Left lobe of liver (tissue), 2 donors: Measurements from ENCODE around the gene RASSF10. TPM values are rescaled to one million over a fixed set of nuclear protein-coding genes. Genes with fewer than 3 reads are reported as not detected.

Experiments used
- ATAC-seq: fragments of 200-7000 bp; cut with Tn5 transposase; one replicate; pipeline ENCODE4 v1.9.1; 2020; ENCODE audit warnings: mild to moderate bottlenecking, moderate library complexity
- DNase-seq: peaks from one replicate; pipeline ENCODE4 v3.0.0-alpha.2; 2020; ENCODE audit warnings: low spot score
- total RNA-seq: library from RNA; stranded (reverse); gene quantifications from one replicate; pipeline ENCODE4 v1.2.1, GENCODE V29; 2021
- donor health status: DM: no; HTN: no; CAD: no; lungs with moderate emphysema.
- donor health status: DM: no; HTN: yes; CAD: no.

RASSF10 gene
- total RNA-seq: not detected

DNA sequence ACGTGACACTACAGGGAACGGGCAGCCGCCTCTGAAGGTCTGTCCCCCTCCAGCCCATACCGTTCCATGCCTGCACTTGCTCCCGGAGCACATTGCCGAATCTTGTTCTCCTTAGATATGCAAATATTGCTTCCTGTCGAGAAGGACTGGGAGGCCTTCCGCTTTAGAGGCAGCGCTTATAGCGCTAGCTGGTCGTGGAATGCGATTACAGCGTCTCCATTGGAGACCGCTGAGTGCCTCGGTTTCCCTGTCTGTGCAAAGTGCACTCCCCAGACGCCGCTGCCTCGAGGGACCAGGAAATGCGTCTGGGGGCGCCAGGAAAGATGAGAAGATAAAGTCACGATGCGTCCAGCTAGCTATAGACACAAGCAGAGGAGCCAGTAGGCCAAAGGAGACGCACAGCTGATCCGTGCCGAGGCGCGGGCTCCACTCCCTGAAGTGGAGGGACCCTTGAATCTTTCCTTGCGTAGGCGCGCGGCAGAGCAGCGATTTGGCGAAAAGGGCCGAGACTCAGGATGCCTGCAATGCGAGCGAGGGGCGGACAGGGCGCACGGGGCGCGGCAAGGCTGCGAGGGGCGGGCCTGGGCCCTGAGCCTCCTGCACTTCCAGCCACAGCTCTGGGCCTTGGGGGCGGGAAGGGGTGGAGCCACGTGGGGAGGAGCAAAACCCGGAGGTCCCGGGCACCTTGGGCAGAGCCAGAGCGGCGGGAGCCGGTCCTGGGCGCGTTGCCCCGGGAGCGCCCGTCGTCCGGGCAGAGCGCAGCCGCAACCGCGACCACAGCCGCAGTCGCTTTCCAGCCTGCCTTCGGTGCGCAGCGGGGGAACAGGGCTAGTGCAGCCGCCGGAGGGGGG, at the start of gene RASSF10:
Gene RASSF10, plus strand, starts transcription at position 692 of the 851 bp plus-strand sequence. CDS start 261 bp downstream, outside the sequence.
- no peak for DNase-seq
- peak; percentile 16 for ATAC-seq

DNA sequence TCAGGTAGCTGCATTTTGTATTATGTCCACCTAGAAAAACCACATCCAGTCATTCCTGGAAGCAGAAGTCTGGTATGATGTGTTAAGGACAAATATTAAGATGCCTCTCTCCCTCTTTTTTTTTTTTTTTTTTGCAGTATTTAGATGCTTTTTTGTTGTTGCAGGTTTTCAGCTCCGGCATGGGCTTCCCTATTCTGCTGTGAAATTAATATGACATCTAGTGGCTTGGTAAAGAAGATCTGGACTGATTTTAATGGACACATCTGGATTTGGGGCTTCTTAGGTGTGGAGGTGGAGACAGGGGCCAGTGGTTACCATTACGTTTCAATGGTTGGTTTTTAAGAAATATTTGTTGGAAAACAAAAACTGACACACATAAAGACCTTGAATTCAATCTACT, 47.5 kb upstream of the RASSF10 start:
- ATAC-seq (no peak), DNase-seq (no peak)

DNA sequence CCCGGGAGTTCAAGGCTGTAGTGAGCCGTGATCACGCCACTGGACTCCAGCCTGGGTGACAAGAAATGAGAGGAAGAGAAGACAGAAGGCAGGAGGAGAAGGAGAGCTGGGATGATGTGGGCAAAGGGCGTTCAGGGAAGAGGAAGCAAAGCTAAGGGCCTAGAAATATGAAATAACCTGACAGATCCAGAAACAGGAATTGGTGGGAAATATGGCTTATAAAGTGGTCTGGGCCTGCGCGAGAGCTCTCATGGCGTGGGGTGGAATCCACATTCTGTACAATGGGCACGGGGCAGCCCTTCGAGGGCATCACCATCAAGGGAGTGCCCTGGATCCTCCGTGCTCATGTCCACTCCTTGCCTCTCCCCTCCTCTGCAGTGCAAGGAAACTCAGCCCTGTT, 46.8 kb upstream of the RASSF10 start:
- ATAC-seq: no peak
- DNase-seq: no peak

DNA sequence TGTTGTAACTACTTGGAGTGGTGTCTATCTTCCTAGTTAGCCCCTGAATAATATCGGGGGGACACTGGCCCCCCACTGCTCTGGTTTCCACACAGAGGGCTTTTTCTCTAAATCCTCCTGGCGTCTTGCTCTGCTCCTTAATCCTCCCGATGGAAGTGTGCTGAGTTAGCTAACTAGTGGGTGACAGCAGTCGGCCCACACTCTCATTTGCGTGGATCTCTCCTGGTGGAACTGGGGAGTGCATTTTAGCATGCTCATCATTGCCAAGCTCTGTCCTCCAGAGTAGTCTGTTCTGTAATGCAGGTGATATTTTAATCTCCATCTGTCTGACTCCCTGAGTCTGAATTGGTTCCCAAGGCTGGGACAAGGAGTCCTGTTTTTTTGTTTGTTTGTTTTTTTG, 46.1 kb upstream of the RASSF10 start:
- no peak for DNase-seq
- no peak for ATAC-seq

DNA sequence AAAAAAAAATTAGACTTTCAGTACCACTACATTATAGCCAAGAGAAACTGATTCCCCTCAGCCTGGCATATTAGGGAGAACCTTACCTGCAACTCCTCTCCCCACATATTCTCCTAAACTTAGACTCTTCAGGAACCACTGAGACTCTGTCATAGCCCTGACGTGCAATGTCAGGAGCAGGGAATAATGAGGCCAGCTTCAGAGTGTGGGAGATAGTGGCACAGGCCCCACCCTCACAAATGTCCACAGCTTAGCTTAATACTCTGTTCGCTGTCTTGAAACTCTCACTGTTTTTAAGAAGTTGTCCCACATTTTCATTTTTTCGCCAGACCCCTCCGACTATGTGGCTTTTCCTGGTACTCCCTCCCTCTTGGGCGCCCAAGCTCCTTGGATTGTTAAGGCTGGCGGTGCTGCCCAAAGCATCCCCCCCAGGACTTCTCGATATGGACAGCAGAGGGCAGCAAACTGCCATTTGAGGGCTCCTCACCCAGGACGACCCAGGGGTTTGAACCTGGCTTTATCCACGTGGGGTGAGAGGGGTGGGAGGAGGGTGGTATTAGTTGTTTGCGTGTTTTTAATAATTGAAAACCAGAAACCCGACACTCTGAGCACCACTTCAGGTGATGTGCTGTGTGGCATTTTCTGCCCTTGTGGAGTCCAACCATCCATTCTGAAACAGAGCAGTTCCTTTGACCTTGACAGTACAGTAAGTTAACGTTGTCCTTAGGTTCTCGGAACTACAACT, 45.2 kb upstream of the RASSF10 start:
- ATAC-seq: peak; percentile 97
- DNase-seq: peak; percentile 63

DNA sequence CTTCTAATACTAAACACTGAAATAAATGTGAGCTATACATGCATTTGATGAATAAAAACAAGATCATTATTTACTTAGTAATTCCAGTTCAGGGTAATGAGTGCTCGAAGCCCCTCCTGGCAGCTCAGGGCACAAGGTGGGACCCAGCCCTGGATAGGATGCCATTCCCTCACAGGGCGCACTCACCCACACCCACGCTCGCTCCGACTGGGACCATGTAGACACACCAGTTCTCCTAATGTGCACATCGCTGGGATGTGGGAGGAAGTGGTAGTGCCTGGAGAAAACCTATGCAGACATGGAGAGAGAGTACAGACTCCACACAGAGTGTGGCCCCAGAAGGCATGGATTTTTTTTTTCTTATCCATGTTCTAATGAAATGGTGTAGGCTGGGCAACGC, 44.5 kb upstream of the RASSF10 start:
- no peak for ATAC-seq

DNA sequence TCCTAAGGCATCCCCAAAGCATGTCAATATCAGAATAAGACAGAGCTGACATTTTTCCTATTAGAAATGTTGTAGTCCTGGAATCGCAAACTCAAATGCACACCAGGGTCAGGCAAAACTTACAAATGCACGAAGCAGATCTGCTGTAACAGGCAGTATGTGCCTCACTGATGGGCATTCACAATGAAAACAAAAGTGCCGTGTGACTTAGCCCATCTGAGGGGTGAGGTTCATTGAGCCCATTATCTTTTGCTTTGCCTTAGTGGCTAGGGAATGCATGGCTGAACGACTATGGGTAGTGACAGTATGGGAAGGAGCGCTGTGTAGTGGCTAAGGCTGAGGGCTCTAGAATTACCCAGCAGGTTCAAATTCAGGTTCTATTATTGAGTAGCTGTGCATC, 43.1 kb upstream of the RASSF10 start:
- DNase-seq (no peak), ATAC-seq (no peak)

More for the DNA sequence above, 44.5 kb upstream of the RASSF10 start:
- no peak for DNase-seq

DNA sequence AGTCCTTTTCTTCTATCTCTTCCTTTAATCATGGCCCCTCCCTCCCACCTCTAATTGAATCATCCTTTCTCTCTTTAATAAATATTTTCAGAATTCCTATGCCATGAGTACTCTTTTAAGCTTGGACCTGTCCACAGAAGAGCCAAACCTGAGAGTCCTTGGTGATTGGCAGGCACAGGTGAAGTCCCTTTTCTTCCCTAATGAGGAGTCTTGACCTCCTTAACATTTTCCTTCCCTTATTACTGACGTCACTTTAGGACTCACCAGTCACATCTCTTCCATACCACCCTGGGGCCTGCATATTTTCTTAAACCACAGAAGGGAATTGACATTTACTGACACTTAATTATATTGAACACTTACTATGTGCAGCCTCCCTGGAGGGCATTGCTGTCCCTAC, 41.0 kb upstream of the RASSF10 start:
- DNase-seq (no peak), ATAC-seq (no peak)

DNA sequence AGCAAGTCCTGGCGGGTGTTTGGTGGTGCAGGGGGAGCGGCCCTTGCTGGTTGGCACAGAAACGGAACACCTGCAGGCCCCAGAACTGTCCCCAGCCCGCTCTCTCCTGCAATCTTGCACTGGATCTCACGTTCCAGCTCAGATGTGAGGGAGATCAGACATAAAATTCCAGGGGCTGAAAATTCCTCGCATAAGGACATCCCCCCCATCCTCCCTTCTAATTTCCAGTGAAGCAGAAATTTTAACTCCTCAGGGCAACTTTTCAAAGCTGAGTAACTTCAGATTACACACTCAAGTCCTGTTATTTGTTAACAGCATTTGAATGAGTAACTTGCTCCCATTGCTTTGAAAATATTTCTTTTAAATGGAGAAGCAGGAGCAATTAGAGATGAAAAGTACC, 40.3 kb upstream of the RASSF10 start:
- ATAC-seq: no peak
- DNase-seq: no peak

DNA sequence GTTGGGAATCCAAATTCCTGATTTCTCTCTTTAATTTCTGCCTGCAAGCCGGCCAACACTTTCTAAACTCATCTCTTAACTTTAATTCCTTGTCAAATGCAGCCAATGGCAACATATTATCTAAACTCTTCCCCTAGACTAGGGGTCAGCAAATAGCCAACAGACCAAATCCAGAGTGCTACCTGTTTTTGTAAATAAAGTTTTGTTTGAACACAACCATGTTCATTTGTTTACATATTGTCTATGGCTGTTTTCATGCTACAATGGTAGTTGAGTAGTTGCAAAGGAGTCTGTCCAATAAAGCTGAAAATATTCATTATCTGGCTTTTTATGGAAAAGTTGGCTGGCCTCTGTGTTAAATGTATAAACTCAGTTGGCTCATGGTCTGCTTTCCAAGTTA, 37.2 kb upstream of the RASSF10 start:
- DNase-seq (no peak), ATAC-seq (no peak)

DNA sequence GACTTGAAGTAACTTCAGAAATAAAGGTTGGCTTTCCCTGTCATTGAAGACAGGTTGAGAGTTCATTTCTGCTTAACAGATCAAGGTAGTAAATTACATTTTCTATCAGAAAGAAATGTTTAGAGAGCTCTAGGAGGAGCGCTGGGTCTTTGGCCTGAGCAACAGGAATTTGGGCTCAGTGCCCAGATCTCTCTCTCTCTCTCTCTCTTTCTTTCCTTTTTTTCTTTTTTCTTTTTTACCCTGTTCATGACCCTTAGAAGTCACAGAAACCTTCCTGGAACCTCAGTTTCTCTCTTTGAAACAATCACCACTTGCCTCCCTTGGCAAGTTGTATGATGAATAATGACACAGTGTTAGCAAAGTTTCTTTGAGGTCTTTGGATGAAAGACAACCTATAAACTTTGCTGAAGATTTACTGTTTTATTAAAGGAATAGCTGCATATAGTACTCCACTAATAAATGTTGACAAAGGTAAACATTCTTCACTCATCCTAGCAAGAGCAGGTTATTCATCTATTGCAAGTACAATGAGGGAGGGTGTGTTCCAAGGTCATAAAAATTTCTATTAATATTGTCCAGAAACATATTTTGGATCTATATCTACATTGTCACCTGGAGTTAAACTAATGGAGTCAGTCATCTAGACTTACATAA, 35.5 kb upstream of the RASSF10 start:
- ATAC-seq (no peak), DNase-seq (no peak)

DNA sequence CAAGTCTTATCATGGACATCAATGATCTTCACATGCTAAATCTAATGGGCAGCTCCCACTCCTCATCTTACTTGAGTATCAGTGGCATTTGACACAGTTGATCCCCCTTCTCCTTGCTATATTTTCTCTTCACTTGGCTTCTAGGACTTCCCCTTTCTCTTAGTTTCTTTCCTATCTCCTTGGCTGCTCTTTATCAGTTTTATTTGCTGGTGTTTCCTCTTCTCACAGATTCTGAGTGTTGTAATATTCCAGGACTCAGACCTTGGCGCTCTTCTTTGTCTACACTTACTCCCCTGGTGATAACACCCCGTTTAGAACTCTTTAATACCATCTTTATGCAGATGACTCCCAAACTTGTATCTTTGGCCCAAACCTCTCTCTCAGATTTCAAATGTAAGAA, 33.9 kb upstream of the RASSF10 start:
- no peak for ATAC-seq
- no peak for DNase-seq

DNA sequence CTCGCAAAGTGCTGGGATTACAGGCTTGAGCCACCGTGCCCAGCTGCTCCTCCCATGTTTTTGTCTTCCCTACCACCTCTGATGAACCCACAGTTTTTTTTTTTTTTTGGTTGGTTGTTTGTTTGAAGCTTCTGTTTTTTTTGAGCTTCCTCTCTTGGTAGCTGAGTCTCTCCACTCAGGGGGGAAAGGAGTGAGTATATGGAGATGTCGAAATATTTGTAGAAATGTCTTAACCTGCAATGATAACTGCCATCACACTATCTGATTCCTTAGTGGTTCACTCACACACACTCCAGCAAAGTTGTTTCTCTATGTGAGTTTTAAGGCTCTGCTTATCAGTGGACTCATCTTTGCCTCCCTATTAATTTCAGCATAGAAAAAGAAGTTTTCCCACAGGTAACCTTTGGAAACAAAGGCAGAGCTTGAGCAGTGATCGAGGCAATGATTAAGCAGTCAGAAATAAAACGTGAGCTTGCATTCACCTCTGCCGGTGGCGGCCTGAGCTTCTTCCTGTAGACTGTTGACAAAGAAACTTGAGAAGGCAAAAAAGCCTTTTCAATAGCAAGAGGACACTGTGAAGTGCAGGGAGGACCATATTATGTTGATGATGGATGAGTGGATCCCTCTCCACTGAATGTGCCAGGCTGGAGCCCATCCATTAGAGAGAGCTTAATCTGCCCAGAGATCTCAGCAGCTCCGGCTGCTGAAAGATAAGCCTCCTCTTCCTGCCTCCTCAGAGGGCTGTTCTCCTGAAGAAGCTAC, 29.0 kb upstream of the RASSF10 start:
- ATAC-seq (no peak), DNase-seq (no peak)

DNA sequence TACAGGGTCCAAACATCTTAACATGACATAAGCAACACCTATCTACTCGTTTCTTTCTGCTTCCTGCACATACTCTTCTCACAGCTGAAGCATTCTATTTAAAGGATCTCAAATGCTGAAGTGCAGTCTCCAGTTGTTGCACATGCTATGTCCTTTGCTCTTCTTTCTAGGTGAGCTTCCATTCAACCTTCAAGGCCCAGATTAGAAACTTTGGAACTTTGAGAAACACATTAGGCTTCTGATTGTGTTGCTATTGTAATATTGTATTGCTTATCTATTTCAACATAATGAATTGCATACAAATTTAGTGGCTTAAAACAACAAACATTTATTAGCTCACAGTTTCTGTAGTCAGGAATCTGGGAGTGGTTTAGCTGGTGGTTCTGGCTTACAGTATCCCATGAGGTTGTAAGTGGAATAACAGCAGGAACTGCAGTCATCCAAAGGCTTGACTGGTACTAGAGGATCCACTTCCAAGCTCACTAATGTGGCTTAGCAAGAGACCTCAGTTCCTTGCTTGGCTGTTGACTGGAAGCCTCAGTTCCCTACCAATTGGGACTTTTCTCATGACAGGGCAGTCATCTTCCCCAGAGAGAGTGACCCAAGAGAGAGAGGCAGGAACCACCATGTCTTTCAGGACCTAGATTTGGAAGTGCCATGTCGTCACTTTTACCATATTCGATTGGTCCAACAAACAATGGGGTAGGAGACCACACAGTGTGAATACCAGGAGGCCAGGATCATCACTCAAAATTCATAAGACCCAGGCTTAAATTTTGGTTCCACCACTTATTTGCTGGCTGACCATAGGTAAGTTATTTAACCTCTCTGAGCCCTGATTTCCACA, 27.2 kb upstream of the RASSF10 start:
- no peak for ATAC-seq
- no peak for DNase-seq

DNA sequence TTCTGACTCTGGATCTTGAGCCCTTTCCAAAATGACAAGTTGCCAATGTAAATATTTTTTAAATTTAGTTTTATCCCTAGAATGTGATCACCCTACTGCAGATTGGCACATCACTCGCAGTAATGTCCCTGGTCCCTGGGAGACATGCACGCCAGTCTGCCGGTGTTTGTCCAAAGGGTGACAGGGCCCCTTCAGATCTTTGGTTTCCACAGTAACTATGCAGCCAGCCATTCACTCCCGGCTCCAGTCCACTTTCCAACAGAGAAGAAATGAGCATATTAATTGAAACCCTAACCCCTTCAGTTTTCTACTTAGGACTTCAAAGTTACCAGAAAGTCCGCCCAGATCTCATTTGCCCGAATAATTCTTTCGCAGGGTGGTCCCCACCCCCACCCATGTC, 25.8 kb upstream of the RASSF10 start:
- no peak for DNase-seq
- no peak for ATAC-seq

DNA sequence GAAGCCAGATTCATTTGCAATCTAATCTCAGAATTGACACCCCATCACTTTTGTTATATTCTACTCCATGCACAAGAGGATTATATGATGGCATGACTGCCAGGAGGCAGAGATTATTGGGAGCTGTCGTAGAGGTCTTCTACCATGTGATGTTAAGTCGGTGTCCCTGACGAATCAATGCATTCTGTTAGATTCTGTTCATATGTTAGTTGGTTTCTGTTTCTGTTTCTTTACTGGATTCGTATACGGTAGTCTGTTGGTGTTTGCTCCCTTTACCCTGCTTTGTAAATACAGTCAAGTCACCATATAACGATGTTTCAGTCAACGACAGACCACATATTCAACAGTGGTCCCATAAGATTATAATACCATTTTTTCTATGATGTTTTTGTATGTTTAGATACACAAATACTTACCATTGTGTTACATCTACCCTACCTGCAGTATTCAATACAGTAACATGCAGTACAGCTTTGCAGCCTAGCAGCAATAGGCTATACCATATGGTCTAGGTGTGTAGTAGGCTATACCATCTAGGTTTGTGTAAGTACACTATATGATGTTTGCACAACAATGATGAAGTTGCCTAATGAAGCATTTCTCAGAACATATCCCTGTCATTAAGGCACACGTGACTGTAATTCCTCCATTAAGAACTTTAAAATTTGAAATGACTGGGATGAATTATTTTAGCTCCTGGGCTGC, 22.8 kb upstream of the RASSF10 start:
- DNase-seq (no peak), ATAC-seq (no peak)

DNA sequence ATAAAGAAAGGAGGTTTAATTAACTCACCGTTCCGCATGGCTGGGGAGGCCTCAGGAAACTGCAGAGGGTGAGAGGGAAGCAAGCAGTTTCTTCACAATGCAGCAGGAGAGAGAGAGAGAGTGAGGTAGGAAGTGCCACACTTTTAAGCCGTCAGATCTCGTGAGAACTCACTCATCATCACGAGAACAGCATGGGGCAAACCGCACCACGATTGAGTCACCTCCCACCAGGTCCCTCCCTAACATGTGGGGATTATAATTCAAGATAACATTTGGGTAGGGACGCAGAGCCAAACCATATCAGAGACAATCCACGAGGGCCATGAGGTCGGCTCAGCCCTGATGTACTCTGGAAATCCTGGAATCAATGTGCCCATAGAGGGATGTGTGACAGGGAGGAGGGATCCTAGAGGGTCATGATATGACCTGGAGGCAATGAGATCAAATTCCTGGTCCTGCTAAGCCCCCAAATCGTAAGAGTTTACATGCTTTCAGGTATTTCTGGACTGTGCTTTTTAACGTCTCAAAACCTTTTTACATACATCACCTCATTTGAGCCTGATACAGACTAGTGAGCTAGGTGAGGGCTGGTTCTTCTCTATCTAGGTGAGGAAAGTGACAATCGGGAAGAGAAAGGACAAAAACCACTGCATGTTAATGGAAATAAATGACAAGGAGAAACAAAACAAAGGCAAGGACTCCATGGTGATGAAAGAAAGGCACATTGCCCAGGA, 19.5 kb upstream of the RASSF10 start:
- ATAC-seq: no peak
- no peak for DNase-seq

DNA sequence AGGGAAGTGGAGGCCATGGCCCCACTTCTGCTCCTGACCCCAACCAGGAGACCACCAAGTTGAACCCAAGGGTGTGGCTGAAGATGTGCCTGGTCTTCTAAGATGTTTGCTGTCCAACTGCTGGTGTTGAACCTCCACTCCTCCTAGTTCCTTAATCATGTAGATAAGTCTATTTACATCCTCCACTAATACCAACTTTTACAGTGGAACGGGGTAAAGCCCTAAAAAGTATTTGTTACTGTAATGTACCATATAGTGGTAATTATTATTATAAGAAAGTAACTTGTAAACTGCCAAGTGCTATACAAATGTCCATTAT, 19.0 kb upstream of the RASSF10 start:
- no peak for DNase-seq
- no peak for ATAC-seq

DNA sequence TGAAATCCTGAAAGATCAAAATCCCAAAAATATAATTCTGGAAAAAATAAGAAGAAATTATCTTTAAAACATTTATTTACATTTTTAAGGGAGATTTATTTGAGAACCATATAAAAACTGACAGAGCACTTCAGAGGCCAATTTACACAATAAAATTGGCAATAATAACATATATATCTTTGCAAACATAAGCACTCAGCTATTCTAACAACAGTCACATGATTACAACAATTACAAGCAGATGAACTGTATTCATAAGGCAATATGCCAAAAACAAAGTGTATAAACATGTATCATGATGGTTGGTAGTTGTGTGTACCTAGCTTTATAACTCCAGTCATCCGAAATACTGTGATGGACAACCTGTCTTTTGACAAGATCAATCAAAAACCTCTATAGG, 17.7 kb upstream of the RASSF10 start:
- DNase-seq (no peak), ATAC-seq (no peak)
